Hypothalamus (tissue), 51 donors: ENCODE measurements around the gene TNIP1.

Experiments
- DNase-seq, 51 donors: peaks; one replicate each; lab custom pipeline; 2025; lab: John Stamatoyannopoulos, UW

Gene TNIP1

DNA sequence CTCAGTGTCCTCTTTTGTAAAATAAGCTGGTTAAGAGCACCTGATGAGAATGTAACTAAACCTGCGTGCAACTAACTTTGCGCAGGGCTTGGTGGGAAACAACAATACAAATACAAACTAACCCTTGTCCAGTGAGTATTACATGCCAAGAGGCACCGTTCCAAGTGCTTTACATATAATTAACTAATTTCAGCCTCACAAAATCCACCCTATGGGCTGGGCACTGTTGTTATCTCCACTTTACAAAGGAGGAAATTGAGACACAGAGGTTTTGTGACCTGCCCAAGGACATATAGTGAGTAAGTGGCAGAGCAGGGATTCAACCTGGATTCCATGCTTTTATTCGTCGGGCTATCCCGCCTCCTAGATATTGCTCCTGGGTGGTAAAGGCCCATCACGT is 26.2 kb upstream of the TNIP1 start:
- DNase-seq = no peak

DNA sequence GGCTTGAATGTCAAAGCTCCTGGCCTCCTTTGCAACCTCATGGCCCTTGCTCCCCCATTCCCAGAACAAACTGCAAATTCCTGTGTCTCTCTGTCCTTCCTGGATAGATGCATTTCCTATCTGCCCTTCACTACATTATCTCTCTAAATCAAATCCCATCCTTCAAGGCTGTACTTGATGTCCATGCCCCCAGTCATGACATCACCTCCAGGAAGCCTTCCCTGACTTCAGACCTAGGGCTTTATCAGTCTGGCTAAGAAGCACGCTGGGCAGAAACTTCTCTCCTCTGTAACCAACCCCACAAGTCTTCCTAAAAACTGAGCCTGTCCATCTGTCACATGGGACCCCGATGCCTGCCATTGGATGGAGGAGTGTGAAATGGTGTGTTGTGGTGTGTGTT is 25.7 kb upstream of the TNIP1 start:
- DNase-seq = no peak

DNA sequence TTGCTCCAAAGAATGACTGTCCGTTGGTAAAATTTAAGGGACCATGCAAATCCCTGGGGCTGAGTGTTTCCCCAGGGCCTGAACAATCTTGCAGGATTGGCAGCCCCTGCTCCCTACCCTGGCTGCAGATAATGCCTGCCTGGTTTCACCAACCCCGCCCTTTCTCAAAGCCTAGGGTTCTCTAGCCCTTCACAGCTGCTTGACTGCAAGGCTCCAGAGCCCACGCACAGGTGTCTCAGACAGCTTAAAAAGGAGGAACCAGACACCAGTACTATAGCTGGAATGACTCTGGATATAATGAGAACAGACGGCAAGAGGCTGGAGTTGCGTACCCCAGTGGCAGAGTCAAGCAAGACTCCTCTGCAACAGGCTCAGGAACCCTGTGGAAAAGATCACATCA is 25.2 kb upstream of the TNIP1 start:
- DNase-seq = no peak

GRCh38 chr5:151105561-151105960 is 24.7 kb upstream of the TNIP1 start:
- no peak for DNase-seq

GRCh38 chr5:151104795-151105194 is 24.0 kb upstream of the TNIP1 start:
- no peak for DNase-seq

DNA sequence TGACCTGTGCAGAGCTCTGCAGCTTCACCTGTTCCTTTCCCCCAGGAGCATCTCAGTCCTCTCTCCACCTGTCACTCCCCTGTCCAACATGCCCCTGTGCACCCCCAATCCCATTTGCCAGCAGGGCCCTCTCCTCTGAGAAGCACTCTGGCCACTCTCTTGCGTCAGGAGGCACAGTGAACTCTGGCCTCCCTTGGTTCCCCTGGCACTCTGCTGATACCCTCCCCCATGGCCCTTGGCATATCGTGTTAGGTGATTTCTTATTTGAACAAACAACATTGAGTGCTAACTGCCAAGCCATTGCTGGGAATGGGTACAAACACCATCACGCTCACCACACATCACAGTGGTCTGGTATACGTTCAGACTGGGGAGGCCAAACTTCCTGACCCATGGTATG is 20.9 kb upstream of the TNIP1 start:
- no peak for DNase-seq

- no peak for DNase-seq
Observed at GRCh38 chr5:151101151-151101550, 20.3 kb upstream of the TNIP1 start.

- DNase-seq = no peak
Observed at GRCh38 chr5:151100681-151101080, 19.8 kb upstream of the TNIP1 start.

DNA sequence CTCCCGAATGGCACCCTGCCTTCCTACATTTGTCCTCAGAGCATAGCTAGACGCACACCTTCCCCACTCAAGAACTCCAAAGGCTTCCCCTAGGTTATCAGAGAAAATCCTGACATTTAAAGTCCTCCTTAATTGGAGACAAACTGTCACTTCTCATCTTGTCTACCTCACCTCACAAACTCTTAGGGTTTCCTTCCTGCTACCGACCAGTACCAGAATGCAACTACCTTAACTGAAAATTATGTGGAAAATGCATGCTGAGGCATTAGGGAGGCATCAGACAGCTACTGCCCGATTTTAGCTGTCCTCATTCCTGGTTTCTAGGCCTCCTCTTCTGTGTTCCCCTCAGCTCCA is 17.9 kb upstream of the TNIP1 start:
- no peak for DNase-seq

GRCh38 chr5:151097820-151098767 is 17.3 kb upstream of the TNIP1 start:
- DNase-seq = no peak

- no peak for DNase-seq
Observed at GRCh38 chr5:151097061-151097460, 16.2 kb upstream of the TNIP1 start.

GRCh38 chr5:151096001-151096373 is 15.2 kb upstream of the TNIP1 start:
- no peak for DNase-seq

- no peak for DNase-seq
Observed at GRCh38 chr5:151095341-151096000, 14.6 kb upstream of the TNIP1 start.

GRCh38 chr5:151094852-151095245 is 14.0 kb upstream of the TNIP1 start:
- DNase-seq = no peak

DNA sequence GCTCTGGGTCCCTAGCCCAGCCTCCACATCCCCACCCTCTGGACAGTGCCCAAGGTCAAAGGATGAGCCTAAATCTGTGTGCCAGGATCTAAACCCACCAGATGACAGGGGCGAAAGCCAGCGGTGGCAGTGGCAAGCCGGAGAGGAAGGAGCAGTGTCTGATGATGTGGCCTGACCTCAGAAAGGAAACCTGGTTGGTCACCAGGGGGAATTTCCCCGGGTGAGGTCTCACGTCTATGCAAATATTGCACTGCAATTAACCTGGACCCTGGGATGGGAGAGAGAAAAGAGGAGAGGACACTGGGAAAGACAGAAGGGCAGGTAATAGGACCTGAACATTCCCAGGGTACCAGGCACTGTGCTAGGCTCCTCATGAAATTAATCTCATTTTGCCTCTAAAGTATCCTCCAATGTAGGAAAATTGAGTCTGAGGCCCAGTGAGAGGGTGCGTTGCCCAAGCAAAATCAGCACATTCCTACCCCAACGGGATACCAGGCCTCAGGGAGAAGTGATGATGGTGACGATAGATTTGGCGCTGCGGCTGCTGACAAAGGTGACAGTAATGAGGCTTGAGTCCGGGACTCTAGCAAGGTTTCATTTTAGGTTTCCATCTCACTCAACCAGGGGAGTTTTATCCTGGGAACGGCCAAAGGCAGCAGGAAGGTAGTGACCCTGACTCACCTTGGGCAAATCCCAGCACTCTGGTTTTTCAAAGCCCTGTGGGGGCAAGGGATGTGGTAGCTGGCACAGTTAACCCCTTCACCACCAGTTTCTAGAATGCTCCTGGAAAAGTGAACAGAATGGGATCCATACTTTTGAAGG is 13.4 kb upstream of the TNIP1 start:
- no peak for DNase-seq

GRCh38 chr5:151093476-151093889 is 12.6 kb upstream of the TNIP1 start:
- no peak for DNase-seq

- no peak for DNase-seq
Observed at GRCh38 chr5:151092762-151093161, 11.9 kb upstream of the TNIP1 start.

DNA sequence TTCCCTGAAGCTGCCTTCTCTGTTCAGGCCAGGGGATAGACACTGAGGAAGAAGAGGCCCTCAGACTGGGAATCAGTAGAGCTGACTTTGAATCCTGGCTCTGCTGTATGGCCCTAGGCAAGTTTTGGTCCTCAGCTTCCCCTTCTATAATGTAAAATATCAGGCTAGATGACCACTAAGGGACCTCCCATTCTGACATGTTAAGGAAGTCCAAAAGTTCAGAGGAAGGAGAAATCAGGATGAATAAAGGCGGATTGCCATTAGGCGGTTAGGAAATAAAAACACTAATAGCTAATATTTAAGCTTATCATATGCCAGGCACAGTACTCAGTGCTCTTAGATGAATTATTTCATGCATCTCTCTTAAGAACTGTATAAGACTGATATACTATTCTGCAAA is 8.9 kb upstream of the TNIP1 start:
- no peak for DNase-seq

- DNase-seq = no peak
Observed at GRCh38 chr5:151088986-151089385, 8.2 kb upstream of the TNIP1 start.

- no peak for DNase-seq
Observed at GRCh38 chr5:151087486-151087885, 6.7 kb upstream of the TNIP1 start.

GRCh38 chr5:151086905-151087360 is 6.1 kb upstream of the TNIP1 start:
- DNase-seq = no peak
